CD4-positive, alpha-beta T cell treated with Interleukin-12 subunit alpha and Interleukin-12 subunit beta, for 1 hour (primary cell): ENCODE results near the gene HOXA4.

ENCODE experiments used
- DNase-seq: peaks from one replicate; pipeline ENCODE4 v3.0.0-alpha.2; 2020

The HOXA4 gene

GRCh38 chr7:27088002-27088922 lies 42.3 kb downstream of the HOXA4 start:
- DNase-seq, result no peak

GRCh38 chr7:27083646-27084045 lies 46.9 kb downstream of the HOXA4 start:
- no peak for DNase-seq

GRCh38 chr7:27082171-27082570 lies 48.4 kb downstream of the HOXA4 start:
- DNase-seq, result no peak

- no peak for DNase-seq
Measured at GRCh38 chr7:27080844-27081436, 49.6 kb downstream of the HOXA4 start.

GRCh38 chr7:27079234-27079975 lies 51.2 kb downstream of the HOXA4 start:
- DNase-seq, result no peak

- DNase-seq, result no peak
Measured at GRCh38 chr7:27078616-27079233, 51.8 kb downstream of the HOXA4 start.
